Immature natural killer cell (primary cell): ENCODE measurements around the gene SLC45A1. TPM values are rescaled to one million over a fixed set of nuclear protein-coding genes. Genes with fewer than 3 reads are reported as not detected.

Experiments used
- DNase-seq, 3 donors: peaks; one replicate each; pipeline ENCODE4 v3.0.0; 2022; ENCODE audit warnings: mixed read lengths in 1 of 3
- H3K27ac Mint-ChIP-seq, 6 donors: one replicate each; pipeline ENCODE4 v1.8.0; 2020; ENCODE audit warnings: mixed read lengths in 6 of 6, mild to moderate bottlenecking in 5 of 6, inconsistent platforms in 4 of 6, moderate library complexity in 3 of 6
- H3K27me3 Mint-ChIP-seq, 3 donors: one replicate each; pipeline ENCODE4 v1.8.0; 2020 to 2021; ENCODE audit warnings: low read depth in 3 of 3, mild to moderate bottlenecking in 3 of 3, mixed read lengths in 3 of 3, moderate library complexity in 3 of 3, inconsistent platforms in 1 of 3
- H3K36me3 Mint-ChIP-seq, 3 donors: one replicate each; pipeline ENCODE4 v1.8.0; 2020; ENCODE audit warnings: mixed read lengths in 3 of 3, inconsistent platforms in 2 of 3, mild to moderate bottlenecking in 2 of 3
- H3K4me1 Mint-ChIP-seq, 2 donors: one replicate each; pipeline ENCODE4 v1.8.0; 2020; ENCODE audit warnings: inconsistent platforms in 2 of 2, mild to moderate bottlenecking in 2 of 2, mixed read lengths in 2 of 2, moderate library complexity in 1 of 2
- H3K4me3 Mint-ChIP-seq, 5 donors: one replicate each; pipeline ENCODE4 v1.8.0; 2020; ENCODE audit warnings: mild to moderate bottlenecking in 5 of 5, mixed read lengths in 5 of 5, inconsistent platforms in 3 of 5, moderate library complexity in 3 of 5
- H3K9me3 Mint-ChIP-seq, 6 donors: one replicate each; pipeline ENCODE4 v1.8.0; 2020; ENCODE audit warnings: mild to moderate bottlenecking in 6 of 6, mixed read lengths in 6 of 6, inconsistent platforms in 4 of 6, moderate library complexity in 3 of 6
- polyA plus RNA-seq, 3 donors: library from polyadenylated mRNA; unstranded; fragments of 300-500 nt; fragmentation: Illumina TruSeq; gene quantifications; one replicate each; pipeline ENCODE4 v1.2.3, GENCODE V29; 2021

SLC45A1 gene
- polyA plus RNA-seq, 3 donors from 2014 or later, result 0.16 to 0.39 TPM; not detected in 1

- H3K4me3 Mint-ChIP-seq, result no peak overlapping the region
- peaks cover 0 to 3% (median 0%) of the 10 kb centered on the region in 3 donors for H3K36me3 Mint-ChIP-seq
- peaks cover 13 to 19% (median 16%) of the 10 kb centered on the region in 3 donors for H3K27me3 Mint-ChIP-seq
- no peak for DNase-seq
- H3K27ac Mint-ChIP-seq, result no peak overlapping the region
- no peaks in the 10 kb centered on the region for H3K4me1 Mint-ChIP-seq
- no peaks in the 10 kb centered on the region for H3K9me3 Mint-ChIP-seq
Measured at GRCh38 chr1:8334106-8334851, 16.4 kb downstream of the SLC45A1 start.

- no peaks in the 10 kb centered on the region for H3K9me3 Mint-ChIP-seq
- peaks cover 0 to 3% (median 0%) of the 10 kb centered on the region in 3 donors for H3K36me3 Mint-ChIP-seq
- no peaks in the 10 kb centered on the region for H3K4me1 Mint-ChIP-seq
- no peak overlapping the region for H3K4me3 Mint-ChIP-seq
- no peak overlapping the region for H3K27ac Mint-ChIP-seq
- H3K27me3 Mint-ChIP-seq, result peaks cover 16 to 19% (median 16%) of the 10 kb centered on the region in 3 donors
- no peak for DNase-seq
Measured at GRCh38 chr1:8335246-8335645, 17.3 kb downstream of the SLC45A1 start.

- H3K27ac Mint-ChIP-seq, result no peak overlapping the region
Measured at GRCh38 chr1:8337776-8338525, 20.0 kb downstream of the SLC45A1 start.

GRCh38 chr1:8338526-8339202, 20.8 kb downstream of the SLC45A1 start:
- Mint-ChIP-seq H3K27me3 (peaks cover 0 to 6% (median 0%) of the 10 kb centered on the region in 3 donors), H3K4me1 (no peaks in the 10 kb centered on the region), H3K4me3 (no peak overlapping the region), H3K9me3 (no peaks in the 10 kb centered on the region), H3K27ac (no peak overlapping the region), H3K36me3 (peaks cover 0 to 3% (median 0%) of the 10 kb centered on the region in 3 donors)
- no peak for DNase-seq

More at GRCh38 chr1:8337776-8338525, 20.0 kb downstream of the SLC45A1 start:
- peaks cover 0 to 6% (median 0%) of the 10 kb centered on the region in 3 donors for H3K27me3 Mint-ChIP-seq
- DNase-seq, result no peak
- H3K4me3 Mint-ChIP-seq, result no peak overlapping the region
- no peaks in the 10 kb centered on the region for H3K9me3 Mint-ChIP-seq
- H3K36me3 Mint-ChIP-seq, result peaks cover 0 to 3% (median 0%) of the 10 kb centered on the region in 3 donors
- no peaks in the 10 kb centered on the region for H3K4me1 Mint-ChIP-seq

GRCh38 chr1:8339203-8339600, 21.3 kb downstream of the SLC45A1 start:
- DNase-seq, result no peak
- H3K27me3 Mint-ChIP-seq, result peaks cover 0 to 6% (median 0%) of the 10 kb centered on the region in 3 donors
- H3K27ac Mint-ChIP-seq, result no peak overlapping the region
- no peak overlapping the region for H3K4me3 Mint-ChIP-seq
- no peaks in the 10 kb centered on the region for H3K9me3 Mint-ChIP-seq
- no peaks in the 10 kb centered on the region for H3K4me1 Mint-ChIP-seq
- peaks cover 0 to 3% (median 0%) of the 10 kb centered on the region in 3 donors for H3K36me3 Mint-ChIP-seq

GRCh38 chr1:8340448-8340847, 22.5 kb downstream of the SLC45A1 start:
- no peak for DNase-seq
- H3K27ac Mint-ChIP-seq, result no peak overlapping the region
- H3K4me1 Mint-ChIP-seq, result no peaks in the 10 kb centered on the region
- H3K36me3 Mint-ChIP-seq, result peaks cover 0 to 3% (median 0%) of the 10 kb centered on the region in 3 donors
- no peak overlapping the region for H3K4me3 Mint-ChIP-seq
- no peaks in the 10 kb centered on the region for H3K9me3 Mint-ChIP-seq
- H3K27me3 Mint-ChIP-seq, result peaks cover 0 to 6% (median 0%) of the 10 kb centered on the region in 3 donors

- Mint-ChIP-seq H3K27me3 (peaks cover 0 to 2% (median 0%) of the 10 kb centered on the region in 3 donors), H3K36me3 (no peaks in the 10 kb centered on the region), H3K27ac (no peak overlapping the region), H3K4me3 (no peak overlapping the region), H3K9me3 (no peaks in the 10 kb centered on the region), H3K4me1 (no peaks in the 10 kb centered on the region)
- no peak for DNase-seq
Measured at GRCh38 chr1:8342325-8342724, 24.4 kb downstream of the SLC45A1 start.

GRCh38 chr1:8343044-8343443, 25.1 kb downstream of the SLC45A1 start:
- no peaks in the 10 kb centered on the region for H3K4me1 Mint-ChIP-seq
- H3K4me3 Mint-ChIP-seq, result no peak overlapping the region
- H3K9me3 Mint-ChIP-seq, result no peaks in the 10 kb centered on the region
- DNase-seq, result no peak
- no peaks in the 10 kb centered on the region for H3K36me3 Mint-ChIP-seq
- H3K27ac Mint-ChIP-seq, result no peak overlapping the region
- peaks cover 0 to 2% (median 2%) of the 10 kb centered on the region in 3 donors for H3K27me3 Mint-ChIP-seq

- Mint-ChIP-seq H3K27me3 (peaks cover 0 to 2% (median 2%) of the 10 kb centered on the region in 3 donors), H3K36me3 (no peaks in the 10 kb centered on the region), H3K4me3 (no peak overlapping the region), H3K9me3 (no peaks in the 10 kb centered on the region), H3K4me1 (no peaks in the 10 kb centered on the region), H3K27ac (no peak overlapping the region)
- DNase-seq, result no peak
Measured at GRCh38 chr1:8343464-8344001, 25.6 kb downstream of the SLC45A1 start.

GRCh38 chr1:8344893-8345507, 27.1 kb downstream of the SLC45A1 start:
- peaks cover 0 to 2% (median 0%) of the 10 kb centered on the region in 3 donors for H3K27me3 Mint-ChIP-seq
- H3K27ac Mint-ChIP-seq, result no peak overlapping the region
- DNase-seq, result no peak
- no peaks in the 10 kb centered on the region for H3K9me3 Mint-ChIP-seq
- peaks cover 0 to 2% of the 10 kb centered on the region in 2 donors for H3K4me1 Mint-ChIP-seq
- H3K36me3 Mint-ChIP-seq, result no peaks in the 10 kb centered on the region
- H3K4me3 Mint-ChIP-seq, result no peak overlapping the region

GRCh38 chr1:8345621-8346415, 27.9 kb downstream of the SLC45A1 start:
- Mint-ChIP-seq H3K4me3 (no peak overlapping the region), H3K36me3 (no peaks in the 10 kb centered on the region), H3K27ac (no peak overlapping the region), H3K9me3 (no peaks in the 10 kb centered on the region), H3K4me1 (peaks cover 0 to 2% of the 10 kb centered on the region in 2 donors), H3K27me3 (peaks cover 0 to 3% (median 2%) of the 10 kb centered on the region in 3 donors)
- DNase-seq, result no peak

- Mint-ChIP-seq H3K36me3 (peaks cover 0 to 3% (median 0%) of the 10 kb centered on the region in 3 donors), H3K4me3 (no peak overlapping the region), H3K9me3 (no peaks in the 10 kb centered on the region), H3K27me3 (peaks cover 0 to 3% (median 2%) of the 10 kb centered on the region in 3 donors), H3K4me1 (peaks cover 0 to 2% of the 10 kb centered on the region in 2 donors), H3K27ac (no peak overlapping the region)
- no peak for DNase-seq
Measured at GRCh38 chr1:8347635-8348034, 29.7 kb downstream of the SLC45A1 start.
